WTC11 (cell line): ENCODE results near the gene PYM1. TPM values are rescaled to one million over a fixed set of nuclear protein-coding genes. Genes with fewer than 3 reads are reported as not detected.

ENCODE experiments used
- ATAC-seq: fragments of 200-7000 bp; cut with Tn5 transposase; 2 replicates; pipeline ENCODE4 v1.10.0; 2021; ENCODE audit warnings: mild to moderate bottlenecking, moderate library complexity
- CTCF ChIA-PET: fragments of 300-600 bp; sonication (Branson Sonifier 250); formaldehyde crosslinking; loops from one replicate; lab custom pipeline; 2021; ENCODE audit warnings: antibody characterized with exemption; lab: Charles Lee
- POLR2A ChIA-PET: fragments of 350-600 bp; sonication (Branson Sonifier 250); formaldehyde crosslinking; loops from one replicate; lab custom pipeline; 2021; ENCODE audit warnings: antibody characterized with exemption; lab: Charles Lee
- DNase-seq: peaks from one replicate; pipeline ENCODE4 v3.0.0; 2021; ENCODE audit warnings: low spot score
- H3K27ac Mint-ChIP-seq: 2 replicates; pipeline ENCODE4 v1.8.0; 2021; ENCODE audit warnings: mixed read lengths
- H3K27me3 Mint-ChIP-seq: 2 replicates; pipeline ENCODE4 v1.8.0; 2021; ENCODE audit warnings: low read depth, mild to moderate bottlenecking, moderate library complexity, mixed read lengths
- H3K36me3 Mint-ChIP-seq: 2 replicates; pipeline ENCODE4 v1.8.0; 2021; ENCODE audit warnings: mixed read lengths
- H3K4me1 Mint-ChIP-seq: 2 replicates; pipeline ENCODE4 v1.8.0; 2022; ENCODE audit warnings: mixed read lengths
- H3K4me3 Mint-ChIP-seq: 2 replicates; pipeline ENCODE4 v1.8.0; 2021; ENCODE audit warnings: mild to moderate bottlenecking, moderate library complexity, mixed read lengths
- H3K9me3 Mint-ChIP-seq: 2 replicates; pipeline ENCODE4 v1.8.0; 2021; ENCODE audit warnings: mixed read lengths
- ARID4B ChIP-seq: sonication (generic); formaldehyde crosslinking; IDR thresholded peaks from 2 replicates; pipeline ENCODE4 v1.8.0; 2023; ENCODE audit warnings: missing genetic modification reagents, mild to moderate bottlenecking, borderline replicate concordance
- CDX4 ChIP-seq: fragments of 250-450 bp; sonication (Bioruptor Pico); IDR thresholded peaks from 2 replicates; pipeline ENCODE4 v1.9.0; 2021; ENCODE audit warnings: moderate library complexity, mild to moderate bottlenecking, inconsistent platforms, borderline replicate concordance
- ESRRA ChIP-seq: sonication (generic); formaldehyde crosslinking; IDR thresholded peaks from 2 replicates; pipeline ENCODE4 v1.8.1; 2022; ENCODE audit warnings: mild to moderate bottlenecking, missing genetic modification reagents, borderline replicate concordance
- GABPB1 ChIP-seq: sonication (generic); formaldehyde crosslinking; IDR thresholded peaks from 2 replicates; pipeline ENCODE4 v1.8.1; 2023; ENCODE audit warnings: mild to moderate bottlenecking, missing genetic modification reagents
- MLX ChIP-seq: sonication (generic); formaldehyde crosslinking; IDR thresholded peaks from 2 replicates; pipeline ENCODE4 v1.8.1; 2023; ENCODE audit warnings: mild to moderate bottlenecking, missing genetic modification reagents, moderate library complexity
- MXD4 ChIP-seq: fragments of 250-450 bp; sonication (Bioruptor Pico); IDR thresholded peaks from 2 replicates; pipeline ENCODE4 v1.8.0; 2021; ENCODE audit warnings: mild to moderate bottlenecking, moderate library complexity, borderline replicate concordance
- RELA ChIP-seq: sonication (generic); formaldehyde crosslinking; IDR thresholded peaks from 2 replicates; pipeline ENCODE4 v1.8.1; 2022; ENCODE audit warnings: missing genetic modification reagents, mild to moderate bottlenecking, borderline replicate concordance
- STAT6 ChIP-seq: sonication (generic); formaldehyde crosslinking; conservative IDR thresholded peaks from 2 replicates; pipeline ENCODE4 v1.8.1; 2023; ENCODE audit warnings: mild to moderate bottlenecking, low read depth, missing genetic modification reagents, moderate library complexity
- TP53 ChIP-seq: sonication (generic); formaldehyde crosslinking; IDR thresholded peaks from 2 replicates; pipeline ENCODE4 v1.8.1; 2023; ENCODE audit warnings: mild to moderate bottlenecking, missing genetic modification reagents
- ZNF138 ChIP-seq: sonication (generic); formaldehyde crosslinking; conservative IDR thresholded peaks from 2 replicates; pipeline ENCODE4 v1.8.1; 2022; ENCODE audit warnings: mild to moderate bottlenecking, moderate library complexity, missing genetic modification reagents
- ZNF263 ChIP-seq: sonication (generic); formaldehyde crosslinking; IDR thresholded peaks from 2 replicates; pipeline ENCODE4 v1.8.1; 2022; ENCODE audit warnings: low read depth, mild to moderate bottlenecking, moderate library complexity, missing genetic modification reagents
- total RNA-seq: library from RNA; stranded (reverse); gene quantifications from 3 replicates; pipeline ENCODE4 v1.2.3, GENCODE V29; 2021
- TF ChIP-seq, protein P1 (sequence below): sonication (generic); formaldehyde crosslinking; IDR thresholded peaks from 2 replicates; pipeline ENCODE4 v1.8.0; 2023; ENCODE audit warnings: mild to moderate bottlenecking, missing genetic modification reagents
- TF ChIP-seq, protein P2 (sequence below): sonication (generic); formaldehyde crosslinking; IDR thresholded peaks from 2 replicates; pipeline ENCODE4 v1.8.1; 2022; ENCODE audit warnings: mild to moderate bottlenecking, missing genetic modification reagents, moderate library complexity, borderline replicate concordance
- TF ChIP-seq, protein P3 (sequence below): sonication (generic); formaldehyde crosslinking; IDR thresholded peaks from 2 replicates; pipeline ENCODE4 v1.8.0; 2022; ENCODE audit warnings: mild to moderate bottlenecking, missing genetic modification reagents

PYM1 gene
- total RNA-seq, 1 experiment from 2014 or later, result 55.5 TPM

GRCh38 chr12:55933799-55934742 lies 6.4 kb upstream of the PYM1 start:
- H3K4me1 Mint-ChIP-seq, result peaks cover 31% of the 10 kb centered on the region
- H3K9me3 Mint-ChIP-seq, result no peaks in the 10 kb centered on the region
- H3K27ac Mint-ChIP-seq, result no peak overlapping the region
- no peak for ATAC-seq
- no peak overlapping the region for H3K4me3 Mint-ChIP-seq
- TF ChIP-seq STAT6 (CRISPR knock-in tag), result no peak
- TF ChIP-seq, protein P1, sequence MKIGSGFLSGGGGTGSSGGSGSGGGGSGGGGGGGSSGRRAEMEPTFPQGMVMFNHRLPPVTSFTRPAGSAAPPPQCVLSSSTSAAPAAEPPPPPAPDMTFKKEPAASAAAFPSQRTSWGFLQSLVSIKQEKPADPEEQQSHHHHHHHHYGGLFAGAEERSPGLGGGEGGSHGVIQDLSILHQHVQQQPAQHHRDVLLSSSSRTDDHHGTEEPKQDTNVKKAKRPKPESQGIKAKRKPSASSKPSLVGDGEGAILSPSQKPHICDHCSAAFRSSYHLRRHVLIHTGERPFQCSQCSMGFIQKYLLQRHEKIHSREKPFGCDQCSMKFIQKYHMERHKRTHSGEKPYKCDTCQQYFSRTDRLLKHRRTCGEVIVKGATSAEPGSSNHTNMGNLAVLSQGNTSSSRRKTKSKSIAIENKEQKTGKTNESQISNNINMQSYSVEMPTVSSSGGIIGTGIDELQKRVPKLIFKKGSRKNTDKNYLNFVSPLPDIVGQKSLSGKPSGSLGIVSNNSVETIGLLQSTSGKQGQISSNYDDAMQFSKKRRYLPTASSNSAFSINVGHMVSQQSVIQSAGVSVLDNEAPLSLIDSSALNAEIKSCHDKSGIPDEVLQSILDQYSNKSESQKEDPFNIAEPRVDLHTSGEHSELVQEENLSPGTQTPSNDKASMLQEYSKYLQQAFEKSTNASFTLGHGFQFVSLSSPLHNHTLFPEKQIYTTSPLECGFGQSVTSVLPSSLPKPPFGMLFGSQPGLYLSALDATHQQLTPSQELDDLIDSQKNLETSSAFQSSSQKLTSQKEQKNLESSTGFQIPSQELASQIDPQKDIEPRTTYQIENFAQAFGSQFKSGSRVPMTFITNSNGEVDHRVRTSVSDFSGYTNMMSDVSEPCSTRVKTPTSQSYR (CRISPR knock-in tag), result no peak
- TF ChIP-seq, all 79 proteins: peak for 0
- DNase-seq, result no peak
- peaks cover 59% of the 10 kb centered on the region for H3K27me3 Mint-ChIP-seq
- POLR2A ChIA-PET, result interaction anchor here (1.0 kb wide), 2 partner anchors 40 to 117 kb away, joined by 3 read pairs; partner anchors contain the start of genes RAB5B and SARNP
- CTCF ChIA-PET, result interaction anchor here (0.6 to 4.9 kb wide), 3 partner anchors 8 to 196 kb away, joined by 3 to 40 read pairs (median 3); no protein-coding TSS in a partner anchor
- no peaks in the 10 kb centered on the region for H3K36me3 Mint-ChIP-seq

- no peak overlapping the region for H3K27ac Mint-ChIP-seq
- CTCF ChIA-PET, result interaction anchor here (4.9 kb wide), 1 partner anchor 195 kb away, joined by 40 read pairs; no protein-coding TSS in a partner anchor
- peaks cover 59% of the 10 kb centered on the region for H3K27me3 Mint-ChIP-seq
- DNase-seq (no peak), ATAC-seq (no peak)
- TF ChIP-seq MLX (CRISPR knock-in tag) (no peak), GABPB1 (no peak), MXD4 (CRISPR knock-in tag) (no peak), ZNF138 (CRISPR knock-in tag) (no peak), CDX4 (CRISPR knock-in tag) (no peak), TP53 (no peak), ESRRA (CRISPR knock-in tag) (no peak), ZNF263 (CRISPR knock-in tag) (no peak), ARID4B (no peak), RELA (no peak)
- TF ChIP-seq, protein P2, sequence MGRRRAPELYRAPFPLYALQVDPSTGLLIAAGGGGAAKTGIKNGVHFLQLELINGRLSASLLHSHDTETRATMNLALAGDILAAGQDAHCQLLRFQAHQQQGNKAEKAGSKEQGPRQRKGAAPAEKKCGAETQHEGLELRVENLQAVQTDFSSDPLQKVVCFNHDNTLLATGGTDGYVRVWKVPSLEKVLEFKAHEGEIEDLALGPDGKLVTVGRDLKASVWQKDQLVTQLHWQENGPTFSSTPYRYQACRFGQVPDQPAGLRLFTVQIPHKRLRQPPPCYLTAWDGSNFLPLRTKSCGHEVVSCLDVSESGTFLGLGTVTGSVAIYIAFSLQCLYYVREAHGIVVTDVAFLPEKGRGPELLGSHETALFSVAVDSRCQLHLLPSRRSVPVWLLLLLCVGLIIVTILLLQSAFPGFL (CRISPR knock-in tag), result no peak
- TF ChIP-seq, protein P3, sequence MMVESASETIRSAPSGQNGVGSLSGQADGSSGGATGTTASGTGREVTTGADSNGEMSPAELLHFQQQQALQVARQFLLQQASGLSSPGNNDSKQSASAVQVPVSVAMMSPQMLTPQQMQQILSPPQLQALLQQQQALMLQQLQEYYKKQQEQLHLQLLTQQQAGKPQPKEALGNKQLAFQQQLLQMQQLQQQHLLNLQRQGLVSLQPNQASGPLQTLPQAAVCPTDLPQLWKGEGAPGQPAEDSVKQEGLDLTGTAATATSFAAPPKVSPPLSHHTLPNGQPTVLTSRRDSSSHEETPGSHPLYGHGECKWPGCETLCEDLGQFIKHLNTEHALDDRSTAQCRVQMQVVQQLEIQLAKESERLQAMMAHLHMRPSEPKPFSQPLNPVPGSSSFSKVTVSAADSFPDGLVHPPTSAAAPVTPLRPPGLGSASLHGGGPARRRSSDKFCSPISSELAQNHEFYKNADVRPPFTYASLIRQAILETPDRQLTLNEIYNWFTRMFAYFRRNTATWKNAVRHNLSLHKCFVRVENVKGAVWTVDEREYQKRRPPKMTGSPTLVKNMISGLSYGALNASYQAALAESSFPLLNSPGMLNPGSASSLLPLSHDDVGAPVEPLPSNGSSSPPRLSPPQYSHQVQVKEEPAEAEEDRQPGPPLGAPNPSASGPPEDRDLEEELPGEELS, result no peak
- peaks cover 32% of the 10 kb centered on the region for H3K4me1 Mint-ChIP-seq
- H3K4me3 Mint-ChIP-seq, result peak overlapping the region; percentile 85
- H3K9me3 Mint-ChIP-seq, result no peaks in the 10 kb centered on the region
- POLR2A ChIA-PET, result interaction anchor here (1.0 kb wide), 2 partner anchors 40 to 116 kb away, joined by 3 read pairs; partner anchors contain the start of genes RAB5B and SARNP
- no peaks in the 10 kb centered on the region for H3K36me3 Mint-ChIP-seq
Measured at GRCh38 chr12:55933169-55933798, 5.6 kb upstream of the PYM1 start.
